ENCODE data around the gene HOPX. TPM values are rescaled to one million over a fixed set of nuclear protein-coding genes. Genes with fewer than 3 reads are reported as not detected.

Gene HOPX
- total RNA-seq, 1 donor from 2014 or later: 2.6 TPM

- H3K9me3 ChIP-seq (ENCODE audit: low read depth): no peaks in the 10 kb centered on the region
- no peak overlapping the region for H3K9ac ChIP-seq
- peak; percentile 49 for DNase-seq (ENCODE audit: low spot score)
- H4K20me1 ChIP-seq (ENCODE audit: low read depth): no peaks in the 10 kb centered on the region
- peaks cover 31% of the 10 kb centered on the region for H3K4me1 Mint-ChIP-seq
- H3F3A ChIP-seq (ENCODE audit: low read depth): peaks cover 7% of the 10 kb centered on the region
- H3K27me3 Mint-ChIP-seq (ENCODE audit: insufficient read depth, low read depth): peaks cover 4% of the 10 kb centered on the region
- no peaks in the 10 kb centered on the region for H3K27me3 ChIP-seq
- H3K4me1 ChIP-seq: peaks cover 19% of the 10 kb centered on the region
- no peak overlapping the region for H3K4me3 ChIP-seq
- H2AFZ ChIP-seq (replicated peaks): no peak overlapping the region
- H3K4me3 Mint-ChIP-seq: no peak overlapping the region
- H3K4me2 ChIP-seq: peak overlapping the region; percentile 4
- TF ChIP-seq EZH2 (IDR thresholded peaks at IDR 0.05): no peak
- TF ChIP-seq EZH2phosphoT487 (IDR thresholded peaks at IDR 0.05): no peak
- TF ChIP-seq CTCF (IDR thresholded peaks at IDR 0.05): no peak
- peak overlapping the region; percentile 80 for H3K27ac Mint-ChIP-seq
- no peak overlapping the region for H3K27ac ChIP-seq
- no peaks in the 10 kb centered on the region for H3K36me3 ChIP-seq
- H3K9me3 Mint-ChIP-seq: no peaks in the 10 kb centered on the region
- no peaks in the 10 kb centered on the region for H3K36me3 Mint-ChIP-seq
- no peaks in the 10 kb centered on the region for H3K79me2 ChIP-seq (ENCODE audit: low read depth)
Observed at GRCh38 chr4:56692576-56692975, 11.5 kb upstream of the HOPX start.

GRCh38 chr4:56691425-56691824 lies 10.3 kb upstream of the HOPX start:
- H3K4me3 ChIP-seq: no peak overlapping the region
- no peaks in the 10 kb centered on the region for H3K79me2 ChIP-seq (ENCODE audit: low read depth)
- no peak overlapping the region for H2AFZ ChIP-seq (replicated peaks)
- no peak overlapping the region for H3K4me2 ChIP-seq
- no peaks in the 10 kb centered on the region for H3K9me3 ChIP-seq (ENCODE audit: low read depth)
- H3K27ac ChIP-seq: no peak overlapping the region
- no peaks in the 10 kb centered on the region for H4K20me1 ChIP-seq (ENCODE audit: low read depth)
- H3K27me3 ChIP-seq: no peaks in the 10 kb centered on the region
- H3K4me1 ChIP-seq: peaks cover 19% of the 10 kb centered on the region
- peaks cover 7% of the 10 kb centered on the region for H3F3A ChIP-seq (ENCODE audit: low read depth)
- no peak overlapping the region for H3K9ac ChIP-seq
- Mint-ChIP-seq H3K4me1 (peaks cover 31% of the 10 kb centered on the region), H3K9me3 (no peaks in the 10 kb centered on the region), H3K27ac (no peak overlapping the region), H3K36me3 (no peaks in the 10 kb centered on the region), H3K4me3 (no peak overlapping the region), H3K27me3 (ENCODE audit: insufficient read depth, low read depth) (peaks cover 4% of the 10 kb centered on the region)
- no peaks in the 10 kb centered on the region for H3K36me3 ChIP-seq
- DNase-seq (ENCODE audit: low spot score): no peak
- TF ChIP-seq EZH2phosphoT487 (IDR thresholded peaks at IDR 0.05) (no peak), CTCF (IDR thresholded peaks at IDR 0.05) (no peak), EZH2 (IDR thresholded peaks at IDR 0.05) (no peak)

- H3K4me1 Mint-ChIP-seq: peaks cover 31% of the 10 kb centered on the region
- DNase-seq (ENCODE audit: low spot score): peak; percentile 15
- peak; percentile 27 for TF ChIP-seq CTCF (IDR thresholded peaks at IDR 0.05)
- no peak for TF ChIP-seq EZH2phosphoT487 (IDR thresholded peaks at IDR 0.05)
- H3K27me3 ChIP-seq: no peaks in the 10 kb centered on the region
- no peak overlapping the region for H3K4me3 ChIP-seq
- H3K79me2 ChIP-seq (ENCODE audit: low read depth): no peaks in the 10 kb centered on the region
- peaks cover 9% of the 10 kb centered on the region for H3K27me3 Mint-ChIP-seq (ENCODE audit: insufficient read depth, low read depth)
- no peaks in the 10 kb centered on the region for H3K9me3 Mint-ChIP-seq
- no peak overlapping the region for H2AFZ ChIP-seq (replicated peaks)
- no peak overlapping the region for H3K9ac ChIP-seq
- H3F3A ChIP-seq (ENCODE audit: low read depth): peaks cover 7% of the 10 kb centered on the region
- H3K9me3 ChIP-seq (ENCODE audit: low read depth): no peaks in the 10 kb centered on the region
- H3K36me3 ChIP-seq: no peaks in the 10 kb centered on the region
- no peak overlapping the region for H3K4me2 ChIP-seq
- peaks cover 19% of the 10 kb centered on the region for H3K4me1 ChIP-seq
- no peak overlapping the region for H3K4me3 Mint-ChIP-seq
- no peaks in the 10 kb centered on the region for H4K20me1 ChIP-seq (ENCODE audit: low read depth)
- H3K36me3 Mint-ChIP-seq: no peaks in the 10 kb centered on the region
- peak overlapping the region; percentile 37 for H3K27ac Mint-ChIP-seq
- no peak overlapping the region for H3K27ac ChIP-seq
Observed at GRCh38 chr4:56690393-56690792, 9.3 kb upstream of the HOPX start.

All from neural progenitor cell (in vitro differentiated cells).